Smooth muscle cell (in vitro differentiated cells): ENCODE measurements around the gene SPINT1. TPM values are rescaled to one million over a fixed set of nuclear protein-coding genes. Genes with fewer than 3 reads are reported as not detected.

ENCODE experiments used
- DNase-seq: peaks from one replicate; lab custom pipeline; 2025; ENCODE audit not compliant: unreplicated experiment; lab: John Stamatoyannopoulos, UW
- H2AFZ ChIP-seq: fragments of 200-600 bp; sonication (generic); 2 replicates; pipeline ENCODE4 v1.6.0; 2016; ENCODE audit warnings: antibody characterized with exemption, low read depth, mild to moderate bottlenecking
- H3F3A ChIP-seq: fragments of 200-600 bp; sonication (generic); 2 replicates; pipeline ENCODE4 v1.6.0; 2017; ENCODE audit warnings: antibody characterized with exemption, low read depth
- H3K27ac ChIP-seq: fragments of 200-600 bp; sonication (generic); 2 replicates; pipeline ENCODE4 v1.5.1; 2016; ENCODE audit warnings: low read depth, mild to moderate bottlenecking
- H3K27me3 ChIP-seq: fragments of 200-600 bp; sonication (generic); 2 replicates; pipeline ENCODE4 v1.6.1; 2016; ENCODE audit warnings: low read depth, mild to moderate bottlenecking
- H3K36me3 ChIP-seq: fragments of 200-600 bp; sonication (generic); 2 replicates; pipeline ENCODE4 v1.5.1; 2016; ENCODE audit warnings: low read depth
- H3K4me1 ChIP-seq: fragments of 200-600 bp; sonication (generic); 2 replicates; pipeline ENCODE4 v1.5.1; 2016; ENCODE audit warnings: low read depth
- H3K4me2 ChIP-seq: fragments of 200-600 bp; sonication (generic); 2 replicates; pipeline ENCODE4 v1.6.0; 2016; ENCODE audit warnings: mild to moderate bottlenecking
- H3K4me3 ChIP-seq: fragments of 200-600 bp; sonication (generic); 2 replicates; pipeline ENCODE4 v1.5.1; 2016; ENCODE audit warnings: mild to moderate bottlenecking
- H3K79me2 ChIP-seq: fragments of 200-600 bp; sonication (generic); 2 replicates; pipeline ENCODE4 v1.6.0; 2016; ENCODE audit warnings: low read depth, mild to moderate bottlenecking
- H3K9ac ChIP-seq: fragments of 200-600 bp; sonication (generic); 2 replicates; pipeline ENCODE4 v1.6.0; 2016; ENCODE audit warnings: low read depth
- H3K9me3 ChIP-seq: fragments of 200-600 bp; sonication (generic); replicated peaks from 2 replicates; pipeline ENCODE4 v1.5.1; 2016; ENCODE audit warnings: low read depth
- H4K20me1 ChIP-seq: fragments of 200-600 bp; sonication (generic); 2 replicates; pipeline ENCODE4 v1.6.0; 2016; ENCODE audit warnings: low read depth
- CTCF ChIP-seq: fragments of 200-600 bp; sonication (generic); IDR thresholded peaks from 2 replicates; pipeline ENCODE4 v1.5.1; 2017; ENCODE audit warnings: borderline replicate concordance, mild to moderate bottlenecking, antibody characterized with exemption; ENCODE audit not compliant: insufficient read depth, poor library complexity, severe bottlenecking
- WGBS: methylation state at CpG from one replicate; pipeline ENCODE4 v1.1.7; 2016; ENCODE audit warnings: low lambda C conversion rate; 5-methylcytosine and 5-hydroxymethylcytosine counted together
- polyA plus RNA-seq: library from polyadenylated mRNA; unstranded; fragments of >200 nt; fragmentation: Nextera tagmentation; extraction: Ambion mirVana; gene quantifications from 2 replicates; pipeline ENCODE4 v1.2.1, GENCODE V29; 2016
- total RNA-seq: library from RNA; depleted of rRNA; stranded (reverse); fragments of >200 nt; gene quantifications from 2 replicates; pipeline ENCODE4 v1.2.3, GENCODE V29; 2014

SPINT1 gene
- total and polyA plus RNA-seq, 2 experiments from 2014 or later = 50.2 to 76.5 TPM

GRCh38 chr15:40875991-40876730 lies 32.3 kb downstream of the SPINT1 start:
- 72% methylated on average over 6 of the region's 6 CpGs for WGBS

GRCh38 chr15:40877694-40878093 lies 33.8 kb downstream of the SPINT1 start:
- 65% methylated on average over 2 of the region's 2 CpGs for WGBS

More at GRCh38 chr15:40875991-40876730, 32.3 kb downstream of the SPINT1 start:
- no peak for TF ChIP-seq CTCF
- Histone ChIP-seq H3F3A (no peaks in the 10 kb centered on the region), H3K27ac (peak overlapping the region; percentile 40), H2AFZ (no peak overlapping the region), H3K27me3 (peaks cover 21% of the 10 kb centered on the region), H3K9ac (no peak overlapping the region), H3K9me3 (no peaks in the 10 kb centered on the region), H3K79me2 (no peaks in the 10 kb centered on the region), H3K36me3 (no peaks in the 10 kb centered on the region), H4K20me1 (no peaks in the 10 kb centered on the region), H3K4me2 (no peak overlapping the region), H3K4me1 (no peaks in the 10 kb centered on the region), H3K4me3 (no peak overlapping the region)
- no peak for DNase-seq

GRCh38 chr15:40878785-40879184 lies 34.9 kb downstream of the SPINT1 start:
- Histone ChIP-seq H3K4me1 (no peaks in the 10 kb centered on the region), H3K79me2 (no peaks in the 10 kb centered on the region), H3F3A (no peaks in the 10 kb centered on the region), H3K4me3 (no peak overlapping the region), H3K27ac (peak overlapping the region; percentile 62), H3K36me3 (no peaks in the 10 kb centered on the region), H3K27me3 (peaks cover 9% of the 10 kb centered on the region), H3K9ac (no peak overlapping the region), H3K4me2 (no peak overlapping the region), H4K20me1 (no peaks in the 10 kb centered on the region), H3K9me3 (no peaks in the 10 kb centered on the region), H2AFZ (no peak overlapping the region)
- WGBS = 61% methylated on average over 1 of the region's 1 CpG
- TF ChIP-seq CTCF = no peak
- no peak for DNase-seq

More at GRCh38 chr15:40877694-40878093, 33.8 kb downstream of the SPINT1 start:
- no peak overlapping the region for H2AFZ ChIP-seq
- no peak overlapping the region for H3K4me2 ChIP-seq
- H3K36me3 ChIP-seq = no peaks in the 10 kb centered on the region
- no peak overlapping the region for H3K27ac ChIP-seq
- TF ChIP-seq CTCF = no peak
- H4K20me1 ChIP-seq = no peaks in the 10 kb centered on the region
- H3K4me1 ChIP-seq = no peaks in the 10 kb centered on the region
- H3K4me3 ChIP-seq = no peak overlapping the region
- no peak for DNase-seq
- no peaks in the 10 kb centered on the region for H3F3A ChIP-seq
- peaks cover 18% of the 10 kb centered on the region for H3K27me3 ChIP-seq
- no peaks in the 10 kb centered on the region for H3K79me2 ChIP-seq
- no peaks in the 10 kb centered on the region for H3K9me3 ChIP-seq
- no peak overlapping the region for H3K9ac ChIP-seq

GRCh38 chr15:40879609-40880008 lies 35.8 kb downstream of the SPINT1 start:
- no peaks in the 10 kb centered on the region for H3K36me3 ChIP-seq
- H4K20me1 ChIP-seq = no peaks in the 10 kb centered on the region
- H3K27me3 ChIP-seq = peaks cover under 1% of the 10 kb centered on the region
- WGBS = 88% methylated on average over 6 of the region's 6 CpGs
- H3K9ac ChIP-seq = no peak overlapping the region
- H3K4me3 ChIP-seq = no peak overlapping the region
- DNase-seq = no peak
- H3K9me3 ChIP-seq = no peaks in the 10 kb centered on the region
- no peak overlapping the region for H3K4me2 ChIP-seq
- no peak for TF ChIP-seq CTCF
- H2AFZ ChIP-seq = no peak overlapping the region
- no peak overlapping the region for H3K27ac ChIP-seq
- no peaks in the 10 kb centered on the region for H3K79me2 ChIP-seq
- H3F3A ChIP-seq = no peaks in the 10 kb centered on the region
- no peaks in the 10 kb centered on the region for H3K4me1 ChIP-seq
